ENCODE data around the gene SLC2A6. TPM values are rescaled to one million over a fixed set of nuclear protein-coding genes. Genes with fewer than 3 reads are reported as not detected.

The SLC2A6 gene
- total and polyA plus RNA-seq, 2 donors (not counting 1 experiment from before 2014, with no cell fraction given): 7.6 to 9.1 TPM

DNA sequence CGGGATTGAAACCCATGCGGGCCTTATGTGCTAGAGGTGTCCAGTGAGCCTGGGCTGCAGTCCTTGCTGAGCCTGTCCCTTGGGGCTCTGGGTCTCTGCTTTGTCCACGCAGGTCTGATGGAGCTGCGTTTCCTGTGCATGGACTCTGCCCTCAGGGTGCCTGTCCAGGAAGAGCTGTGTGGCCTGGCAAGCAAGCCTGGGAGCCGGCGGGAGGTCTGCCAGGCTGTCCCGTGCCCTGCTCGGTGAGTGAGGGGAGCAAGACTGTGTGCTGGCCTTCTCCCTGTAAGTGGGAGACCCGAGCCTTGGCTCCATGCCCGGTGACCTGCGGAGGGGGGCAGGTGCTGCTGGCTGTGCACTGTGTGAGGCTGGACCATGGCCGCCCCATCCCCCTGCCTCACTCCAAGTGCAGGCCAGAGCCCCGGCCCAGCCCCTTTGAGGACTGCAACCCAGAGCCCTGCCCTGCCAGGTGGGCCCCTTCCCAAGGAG, 30.4 kb downstream of the SLC2A6 start:
- H3K9ac ChIP-seq (ENCODE audit: insufficient read depth, low read length): no peak overlapping the region
- no peak overlapping the region for H3K4me2 ChIP-seq (ENCODE audit: extremely low read depth, insufficient read depth, low read length)
- no peak for DNase-seq (ENCODE audit: low read depth in 2 of 2)
- H2AFZ ChIP-seq (ENCODE audit: low read length): no peak overlapping the region
- no peaks in the 10 kb centered on the region for H4K20me1 ChIP-seq (ENCODE audit: control insufficient read depth, extremely low read depth, insufficient read depth, low read length)
- no peak overlapping the region for H3K4me3 ChIP-seq (replicated peaks in 1 of 4; ENCODE audit: control extremely low read depth in 1 of 4, insufficient read depth in 1 of 4, low read depth in 3 of 4, low read length in 4 of 4)
- no peak overlapping the region for H3K27ac ChIP-seq (ENCODE audit: insufficient read depth, low read length)
- H3K4me1 ChIP-seq (ENCODE audit: control insufficient read depth, extremely low read depth, insufficient read depth, low read length): no peaks in the 10 kb centered on the region
- H3K9me3 ChIP-seq (ENCODE audit: control insufficient read depth, insufficient read depth, low read depth, low read length): no peaks in the 10 kb centered on the region
- H3K27me3 ChIP-seq (ENCODE audit: control insufficient read depth, insufficient read depth, low read length): no peaks in the 10 kb centered on the region
- H3K36me3 ChIP-seq (ENCODE audit: control insufficient read depth, insufficient read depth, low read length): no peaks in the 10 kb centered on the region
- TF ChIP-seq, protein P1, sequence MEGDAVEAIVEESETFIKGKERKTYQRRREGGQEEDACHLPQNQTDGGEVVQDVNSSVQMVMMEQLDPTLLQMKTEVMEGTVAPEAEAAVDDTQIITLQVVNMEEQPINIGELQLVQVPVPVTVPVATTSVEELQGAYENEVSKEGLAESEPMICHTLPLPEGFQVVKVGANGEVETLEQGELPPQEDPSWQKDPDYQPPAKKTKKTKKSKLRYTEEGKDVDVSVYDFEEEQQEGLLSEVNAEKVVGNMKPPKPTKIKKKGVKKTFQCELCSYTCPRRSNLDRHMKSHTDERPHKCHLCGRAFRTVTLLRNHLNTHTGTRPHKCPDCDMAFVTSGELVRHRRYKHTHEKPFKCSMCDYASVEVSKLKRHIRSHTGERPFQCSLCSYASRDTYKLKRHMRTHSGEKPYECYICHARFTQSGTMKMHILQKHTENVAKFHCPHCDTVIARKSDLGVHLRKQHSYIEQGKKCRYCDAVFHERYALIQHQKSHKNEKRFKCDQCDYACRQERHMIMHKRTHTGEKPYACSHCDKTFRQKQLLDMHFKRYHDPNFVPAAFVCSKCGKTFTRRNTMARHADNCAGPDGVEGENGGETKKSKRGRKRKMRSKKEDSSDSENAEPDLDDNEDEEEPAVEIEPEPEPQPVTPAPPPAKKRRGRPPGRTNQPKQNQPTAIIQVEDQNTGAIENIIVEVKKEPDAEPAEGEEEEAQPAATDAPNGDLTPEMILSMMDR (conservative IDR thresholded peaks at IDR 0.05 in 1 of 2, IDR thresholded peaks at IDR 0.05 in 1 of 2; ENCODE audit: low read depth in 1 of 2, low read length in 2 of 2): no peak
- TF ChIP-seq EZH2 (IDR thresholded peaks at IDR 0.05; ENCODE audit: low read length, missing control alignments): no peak
- H3K79me2 ChIP-seq (ENCODE audit: control insufficient read depth, insufficient read depth, low read length): no peaks in the 10 kb centered on the region

DNA sequence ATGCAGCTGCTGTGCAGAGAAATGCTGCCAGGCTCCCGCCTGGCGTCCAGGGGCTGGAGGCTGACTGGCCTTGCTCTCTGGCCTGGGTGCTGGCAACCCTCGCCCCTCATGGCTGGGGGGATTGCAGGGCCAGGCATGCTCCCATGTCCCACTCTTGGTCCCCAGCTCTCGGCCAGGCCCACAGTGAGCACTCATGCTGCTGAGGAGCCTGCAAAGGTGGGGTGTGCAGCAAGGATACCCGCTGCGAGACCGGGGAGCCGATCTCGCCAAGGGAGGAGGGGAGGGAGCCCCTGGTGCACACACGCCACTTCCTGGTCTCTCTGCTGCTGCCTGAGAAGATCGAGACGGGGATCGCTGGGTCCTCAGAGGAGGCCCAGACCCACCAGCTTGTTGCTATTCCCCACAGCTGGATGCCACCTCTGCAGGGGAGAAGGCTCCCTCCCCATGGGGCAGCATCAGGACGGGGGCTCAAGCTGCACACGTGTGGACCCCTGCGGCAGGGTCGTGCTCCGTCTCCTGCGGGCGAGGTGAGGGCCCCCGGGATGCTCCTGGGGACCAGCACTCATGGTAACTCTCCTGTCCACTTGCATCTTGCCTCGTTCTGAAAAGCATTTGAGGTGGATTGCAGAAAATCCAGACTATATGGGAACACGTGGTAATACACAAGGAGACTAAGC, 33.5 kb downstream of the SLC2A6 start:
- no peak overlapping the region for H3K27ac ChIP-seq (ENCODE audit: insufficient read depth, low read length)
- no peaks in the 10 kb centered on the region for H3K9me3 ChIP-seq (ENCODE audit: control insufficient read depth, insufficient read depth, low read depth, low read length)
- H3K27me3 ChIP-seq (ENCODE audit: control insufficient read depth, insufficient read depth, low read length): no peaks in the 10 kb centered on the region
- DNase-seq (ENCODE audit: low read depth in 2 of 2): no peak
- H2AFZ ChIP-seq (ENCODE audit: low read length): no peak overlapping the region
- no peak overlapping the region for H3K9ac ChIP-seq (ENCODE audit: insufficient read depth, low read length)
- H3K4me2 ChIP-seq (ENCODE audit: extremely low read depth, insufficient read depth, low read length): no peak overlapping the region
- no peaks in the 10 kb centered on the region for H3K79me2 ChIP-seq (ENCODE audit: control insufficient read depth, insufficient read depth, low read length)
- no peak for TF ChIP-seq EZH2 (IDR thresholded peaks at IDR 0.05; ENCODE audit: low read length, missing control alignments)
- TF ChIP-seq, protein P1 (conservative IDR thresholded peaks at IDR 0.05 in 1 of 2, IDR thresholded peaks at IDR 0.05 in 1 of 2; ENCODE audit: low read depth in 1 of 2, low read length in 2 of 2): no peak
- no peaks in the 10 kb centered on the region for H3K4me1 ChIP-seq (ENCODE audit: control insufficient read depth, extremely low read depth, insufficient read depth, low read length)
- H3K4me3 ChIP-seq (replicated peaks in 1 of 4; ENCODE audit: control extremely low read depth in 1 of 4, insufficient read depth in 1 of 4, low read depth in 3 of 4, low read length in 4 of 4): no peak overlapping the region
- no peaks in the 10 kb centered on the region for H3K36me3 ChIP-seq (ENCODE audit: control insufficient read depth, insufficient read depth, low read length)
- no peaks in the 10 kb centered on the region for H4K20me1 ChIP-seq (ENCODE audit: control insufficient read depth, extremely low read depth, insufficient read depth, low read length)

DNA sequence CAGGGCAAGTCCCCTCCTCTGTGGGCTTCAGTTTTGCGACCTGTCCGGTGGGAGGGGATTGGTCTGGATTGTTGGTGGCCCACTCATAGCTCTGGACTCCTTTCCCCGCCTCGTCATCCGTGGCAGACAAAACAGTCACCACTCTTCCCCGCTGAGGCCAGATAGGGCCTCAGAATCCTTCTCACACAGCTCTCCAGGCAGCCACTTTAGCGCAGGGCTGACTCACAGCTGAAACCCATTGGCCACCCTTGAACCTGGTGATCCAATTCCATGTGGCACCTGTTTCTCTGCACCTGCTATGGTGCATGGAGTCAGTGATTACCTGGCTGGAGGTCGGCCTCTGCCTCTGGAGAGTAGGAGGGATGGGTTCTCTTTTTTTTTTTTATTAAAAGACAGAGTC, 34.9 kb downstream of the SLC2A6 start:
- no peak overlapping the region for H3K27ac ChIP-seq (ENCODE audit: insufficient read depth, low read length)
- H3K4me1 ChIP-seq (ENCODE audit: control insufficient read depth, extremely low read depth, insufficient read depth, low read length): no peaks in the 10 kb centered on the region
- no peak overlapping the region for H3K4me2 ChIP-seq (ENCODE audit: extremely low read depth, insufficient read depth, low read length)
- H3K9ac ChIP-seq (ENCODE audit: insufficient read depth, low read length): no peak overlapping the region
- TF ChIP-seq EZH2 (IDR thresholded peaks at IDR 0.05; ENCODE audit: low read length, missing control alignments): no peak
- TF ChIP-seq, protein P1 (conservative IDR thresholded peaks at IDR 0.05 in 1 of 2, IDR thresholded peaks at IDR 0.05 in 1 of 2; ENCODE audit: low read depth in 1 of 2, low read length in 2 of 2): no peak
- no peaks in the 10 kb centered on the region for H3K36me3 ChIP-seq (ENCODE audit: control insufficient read depth, insufficient read depth, low read length)
- H3K9me3 ChIP-seq (ENCODE audit: control insufficient read depth, insufficient read depth, low read depth, low read length): no peaks in the 10 kb centered on the region
- H3K27me3 ChIP-seq (ENCODE audit: control insufficient read depth, insufficient read depth, low read length): no peaks in the 10 kb centered on the region
- no peak overlapping the region for H2AFZ ChIP-seq (ENCODE audit: low read length)
- no peaks in the 10 kb centered on the region for H4K20me1 ChIP-seq (ENCODE audit: control insufficient read depth, extremely low read depth, insufficient read depth, low read length)
- no peaks in the 10 kb centered on the region for H3K79me2 ChIP-seq (ENCODE audit: control insufficient read depth, insufficient read depth, low read length)
- no peak overlapping the region for H3K4me3 ChIP-seq (replicated peaks in 1 of 4; ENCODE audit: control extremely low read depth in 1 of 4, insufficient read depth in 1 of 4, low read depth in 3 of 4, low read length in 4 of 4)
- peak in 1 of 2 donors; percentile 46 for DNase-seq (ENCODE audit: low read depth in 2 of 2)
